GM12878 (cell line): ENCODE results near the gene CCDC57. TPM values are rescaled to one million over a fixed set of nuclear protein-coding genes. Genes with fewer than 3 reads are reported as not detected.

Experiments
- BACH1 ChIP-seq: fragments of 450-650 bp; IDR thresholded peaks from 2 replicates; pipeline ENCODE4 v1.6.1; 2017; ENCODE audit warnings: mild to moderate bottlenecking, borderline replicate concordance
- BCL11A ChIP-seq: IDR thresholded peaks from 2 replicates; pipeline ENCODE4 v1.6.1; 2011; ENCODE audit warnings: low read depth, low read length
- CHD4 ChIP-seq: fragments of 200-600 bp; sonication (generic); IDR thresholded peaks from 2 replicates; pipeline ENCODE4 v1.6.1; 2016; ENCODE audit warnings: mild to moderate bottlenecking
- CREB1 ChIP-seq: IDR thresholded peaks from 2 replicates; pipeline ENCODE4 v1.6.1; 2012; ENCODE audit warnings: low read depth, mild to moderate bottlenecking, inconsistent platforms
- DPF2 ChIP-seq: fragments of 450-650 bp; IDR thresholded peaks from 2 replicates; pipeline ENCODE4 v1.6.1; 2017; ENCODE audit warnings: mild to moderate bottlenecking
- LARP7 ChIP-seq: fragments of 450-650 bp; IDR thresholded peaks from 2 replicates; pipeline ENCODE4 v1.6.1; 2017; ENCODE audit warnings: mild to moderate bottlenecking
- MXI1 ChIP-seq: fragments of 150-350 bp; IDR thresholded peaks from 2 replicates; pipeline ENCODE4 v1.6.1; 2011; ENCODE audit warnings: low read depth, mild to moderate bottlenecking, inconsistent platforms, low read length, improper control_type of control experiment
- POLR2AphosphoS2 ChIP-seq: IDR thresholded peaks from 2 replicates; pipeline ENCODE4 v1.6.1; 2011; ENCODE audit warnings: low read depth, mild to moderate bottlenecking, low read length, improper control_type of control experiment, moderate library complexity
- RUNX3 ChIP-seq: IDR thresholded peaks from 2 replicates; pipeline ENCODE4 v1.6.1; 2012; ENCODE audit warnings: low read length, inconsistent platforms
- SMC3 ChIP-seq: IDR thresholded peaks from 2 replicates; pipeline ENCODE4 v1.6.1; 2011; ENCODE audit warnings: low read length, improper control_type of control experiment, borderline replicate concordance
- SRF ChIP-seq, 2 experiments: IDR thresholded peaks; 2 replicates each; pipeline ENCODE4 v1.6.1; 2011; ENCODE audit warnings: low read depth in 2 of 2, low read length in 2 of 2, mild to moderate bottlenecking in 1 of 2, moderate library complexity in 1 of 2
- TCF7 ChIP-seq: IDR thresholded peaks from 2 replicates; pipeline ENCODE4 v1.6.1; 2014; ENCODE audit warnings: antibody characterized with exemption, borderline replicate concordance
- YY1 ChIP-seq: IDR thresholded peaks from 2 replicates; pipeline ENCODE4 v1.6.1; 2011; ENCODE audit warnings: low read depth, mild to moderate bottlenecking, low read length
- polyA plus RNA-seq, 11 experiments: library from polyadenylated mRNA; depleted of rRNA in 4 of 11; unstranded in 6 of 11; stranded (reverse) in 5 of 11; fragments of >200 nt; fragmentation: Nextera tagmentation in 4 of 11; fragmentation: Illumina TruSeq in 1 of 11; extraction: Ambion mirVana in 4 of 11; extraction: Trizol in 1 of 11; gene quantifications; 1 replicate in 1 of 11; 2 replicates in 10 of 11; pipeline versions ENCODE4 v1.2.1 to v1.2.3, GENCODE V29; 2011 to 2016; ENCODE audit warnings: inconsistent platforms in 2 of 11, missing spikeins in 2 of 11, low read depth in 1 of 11
- total RNA-seq, 4 experiments: library from RNA; depleted of rRNA in 3 of 4; stranded (reverse); fragments of >200 nt in 3 of 4; fragmentation: Illumina TruSeq in 1 of 4; extraction: Trizol in 1 of 4; gene quantifications; 2 replicates each; pipeline versions ENCODE4 v1.2.1 to v1.2.3, GENCODE V29; 2013 to 2021
- TF ChIP-seq, protein P1 (sequence below): fragments of 450-650 bp; conservative IDR thresholded peaks from 2 replicates; pipeline ENCODE4 v1.6.1; 2017; ENCODE audit warnings: mild to moderate bottlenecking, moderate library complexity
- TF ChIP-seq, protein P2 (sequence below): IDR thresholded peaks from 2 replicates; pipeline ENCODE4 v1.6.1; 2012; ENCODE audit warnings: mild to moderate bottlenecking, low read depth, low read length
- TF ChIP-seq, protein P3 (sequence below), 3 experiments: IDR thresholded peaks in 2 of 3; conservative IDR thresholded peaks in 1 of 3; 2 replicates each; pipeline ENCODE4 v1.5.1; 2011; ENCODE audit warnings: low read depth in 3 of 3, low read length in 3 of 3, mild to moderate bottlenecking in 3 of 3, control low read depth in 2 of 3, moderate library complexity in 2 of 3, inconsistent platforms in 1 of 3, mixed read lengths in 1 of 3; ENCODE audit not compliant: control insufficient read depth in 2 of 3, insufficient read depth in 1 of 3; ENCODE audit errors: extremely low read depth in 1 of 3
- TF ChIP-seq, protein P4 (sequence below): fragments of 450-650 bp; IDR thresholded peaks from 2 replicates; pipeline ENCODE4 v1.6.1; 2017; ENCODE audit warnings: mild to moderate bottlenecking, moderate library complexity

Gene CCDC57
- total and polyA plus RNA-seq, 10 of the 15 experiments (the other 5 are each of a cell fraction or from before 2014, with no cell fraction given), result 5.4 to 123 (median 45.8) TPM

DNA sequence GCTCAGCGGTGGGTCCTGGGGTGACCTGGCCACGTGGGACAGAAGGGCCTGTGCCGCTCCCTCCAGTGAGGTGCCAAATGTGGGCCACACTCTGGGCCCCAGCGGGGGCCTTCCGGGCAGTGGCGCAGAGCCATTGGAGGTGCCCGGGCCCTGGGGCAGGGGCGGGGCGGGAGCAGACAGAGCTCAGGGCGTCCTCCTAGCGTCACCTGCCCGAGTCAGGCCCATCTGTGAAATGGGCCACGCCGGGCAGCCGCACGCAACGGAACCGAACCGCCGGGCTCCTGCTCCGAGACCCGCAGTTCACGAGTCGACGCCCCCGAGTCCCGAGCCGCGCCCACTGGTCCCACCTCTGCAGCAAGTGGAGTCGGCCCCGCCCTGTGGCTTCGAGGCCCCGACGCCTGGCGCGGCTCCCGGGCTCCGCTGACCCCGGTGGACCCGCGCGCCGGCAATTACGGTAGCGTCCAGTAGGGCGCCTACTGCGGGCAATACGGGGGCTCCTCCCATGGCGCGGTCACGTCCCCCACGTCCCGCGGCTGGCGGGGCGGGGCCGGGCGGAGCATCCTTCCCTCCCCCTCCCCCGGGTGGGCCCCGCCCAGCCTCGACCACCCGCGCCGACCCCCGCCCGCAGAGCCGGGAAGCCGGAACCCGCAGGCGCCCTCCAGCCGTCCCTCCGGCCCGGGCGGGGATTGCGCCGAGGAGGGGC, 18.1 kb upstream of the CCDC57 start (continued):
- TF ChIP-seq, protein P1, sequence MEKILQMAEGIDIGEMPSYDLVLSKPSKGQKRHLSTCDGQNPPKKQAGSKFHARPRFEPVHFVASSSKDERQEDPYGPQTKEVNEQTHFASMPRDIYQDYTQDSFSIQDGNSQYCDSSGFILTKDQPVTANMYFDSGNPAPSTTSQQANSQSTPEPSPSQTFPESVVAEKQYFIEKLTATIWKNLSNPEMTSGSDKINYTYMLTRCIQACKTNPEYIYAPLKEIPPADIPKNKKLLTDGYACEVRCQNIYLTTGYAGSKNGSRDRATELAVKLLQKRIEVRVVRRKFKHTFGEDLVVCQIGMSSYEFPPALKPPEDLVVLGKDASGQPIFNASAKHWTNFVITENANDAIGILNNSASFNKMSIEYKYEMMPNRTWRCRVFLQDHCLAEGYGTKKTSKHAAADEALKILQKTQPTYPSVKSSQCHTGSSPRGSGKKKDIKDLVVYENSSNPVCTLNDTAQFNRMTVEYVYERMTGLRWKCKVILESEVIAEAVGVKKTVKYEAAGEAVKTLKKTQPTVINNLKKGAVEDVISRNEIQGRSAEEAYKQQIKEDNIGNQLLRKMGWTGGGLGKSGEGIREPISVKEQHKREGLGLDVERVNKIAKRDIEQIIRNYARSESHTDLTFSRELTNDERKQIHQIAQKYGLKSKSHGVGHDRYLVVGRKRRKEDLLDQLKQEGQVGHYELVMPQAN, result peak; percentile 55; the same call in 1 of the 2 replicates
- TF ChIP-seq, protein P2, sequence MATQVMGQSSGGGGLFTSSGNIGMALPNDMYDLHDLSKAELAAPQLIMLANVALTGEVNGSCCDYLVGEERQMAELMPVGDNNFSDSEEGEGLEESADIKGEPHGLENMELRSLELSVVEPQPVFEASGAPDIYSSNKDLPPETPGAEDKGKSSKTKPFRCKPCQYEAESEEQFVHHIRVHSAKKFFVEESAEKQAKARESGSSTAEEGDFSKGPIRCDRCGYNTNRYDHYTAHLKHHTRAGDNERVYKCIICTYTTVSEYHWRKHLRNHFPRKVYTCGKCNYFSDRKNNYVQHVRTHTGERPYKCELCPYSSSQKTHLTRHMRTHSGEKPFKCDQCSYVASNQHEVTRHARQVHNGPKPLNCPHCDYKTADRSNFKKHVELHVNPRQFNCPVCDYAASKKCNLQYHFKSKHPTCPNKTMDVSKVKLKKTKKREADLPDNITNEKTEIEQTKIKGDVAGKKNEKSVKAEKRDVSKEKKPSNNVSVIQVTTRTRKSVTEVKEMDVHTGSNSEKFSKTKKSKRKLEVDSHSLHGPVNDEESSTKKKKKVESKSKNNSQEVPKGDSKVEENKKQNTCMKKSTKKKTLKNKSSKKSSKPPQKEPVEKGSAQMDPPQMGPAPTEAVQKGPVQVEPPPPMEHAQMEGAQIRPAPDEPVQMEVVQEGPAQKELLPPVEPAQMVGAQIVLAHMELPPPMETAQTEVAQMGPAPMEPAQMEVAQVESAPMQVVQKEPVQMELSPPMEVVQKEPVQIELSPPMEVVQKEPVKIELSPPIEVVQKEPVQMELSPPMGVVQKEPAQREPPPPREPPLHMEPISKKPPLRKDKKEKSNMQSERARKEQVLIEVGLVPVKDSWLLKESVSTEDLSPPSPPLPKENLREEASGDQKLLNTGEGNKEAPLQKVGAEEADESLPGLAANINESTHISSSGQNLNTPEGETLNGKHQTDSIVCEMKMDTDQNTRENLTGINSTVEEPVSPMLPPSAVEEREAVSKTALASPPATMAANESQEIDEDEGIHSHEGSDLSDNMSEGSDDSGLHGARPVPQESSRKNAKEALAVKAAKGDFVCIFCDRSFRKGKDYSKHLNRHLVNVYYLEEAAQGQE, result no peak
- TF ChIP-seq DPF2 (peak; percentile 73), BCL11A (no peak), POLR2AphosphoS2 (peak; percentile 40; the same call in 1 of the 2 replicates), SMC3 (no peak), YY1 (peak; percentile 89), RUNX3 (peak; percentile 39; the same call in 1 of the 2 replicates), CHD4 (no peak), LARP7 (peak; percentile 65; the same call in 1 of the 2 replicates), CREB1 (0 out of 2 replicates have a peak, but pooled peaks have one; percentile 45), SRF (IDR thresholded peaks at IDR 0.05; ENCODE audit: low read depth in 2 of 2, low read length in 2 of 2) (peak in 1 of 2 experiments; percentile 85; a peak in 2 of 4 replicates), BACH1 (peak; percentile 55; the same call in 1 of the 2 replicates), MXI1 (0 out of 2 replicates have a peak, but pooled peaks have one; percentile 11), TCF7 (no peak)
- TF ChIP-seq, protein P3, sequence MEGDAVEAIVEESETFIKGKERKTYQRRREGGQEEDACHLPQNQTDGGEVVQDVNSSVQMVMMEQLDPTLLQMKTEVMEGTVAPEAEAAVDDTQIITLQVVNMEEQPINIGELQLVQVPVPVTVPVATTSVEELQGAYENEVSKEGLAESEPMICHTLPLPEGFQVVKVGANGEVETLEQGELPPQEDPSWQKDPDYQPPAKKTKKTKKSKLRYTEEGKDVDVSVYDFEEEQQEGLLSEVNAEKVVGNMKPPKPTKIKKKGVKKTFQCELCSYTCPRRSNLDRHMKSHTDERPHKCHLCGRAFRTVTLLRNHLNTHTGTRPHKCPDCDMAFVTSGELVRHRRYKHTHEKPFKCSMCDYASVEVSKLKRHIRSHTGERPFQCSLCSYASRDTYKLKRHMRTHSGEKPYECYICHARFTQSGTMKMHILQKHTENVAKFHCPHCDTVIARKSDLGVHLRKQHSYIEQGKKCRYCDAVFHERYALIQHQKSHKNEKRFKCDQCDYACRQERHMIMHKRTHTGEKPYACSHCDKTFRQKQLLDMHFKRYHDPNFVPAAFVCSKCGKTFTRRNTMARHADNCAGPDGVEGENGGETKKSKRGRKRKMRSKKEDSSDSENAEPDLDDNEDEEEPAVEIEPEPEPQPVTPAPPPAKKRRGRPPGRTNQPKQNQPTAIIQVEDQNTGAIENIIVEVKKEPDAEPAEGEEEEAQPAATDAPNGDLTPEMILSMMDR (IDR thresholded peaks at IDR 0.05 in 2 of 3, conservative IDR thresholded peaks at IDR 0.05 in 1 of 3; ENCODE audit: control insufficient read depth in 2 of 3, extremely low read depth in 1 of 3, insufficient read depth in 1 of 3, low read depth in 3 of 3, low read length in 3 of 3), result peak; percentile 18 to 50 (median 42); a peak in 5 of 6 replicates
- TF ChIP-seq, protein P4, sequence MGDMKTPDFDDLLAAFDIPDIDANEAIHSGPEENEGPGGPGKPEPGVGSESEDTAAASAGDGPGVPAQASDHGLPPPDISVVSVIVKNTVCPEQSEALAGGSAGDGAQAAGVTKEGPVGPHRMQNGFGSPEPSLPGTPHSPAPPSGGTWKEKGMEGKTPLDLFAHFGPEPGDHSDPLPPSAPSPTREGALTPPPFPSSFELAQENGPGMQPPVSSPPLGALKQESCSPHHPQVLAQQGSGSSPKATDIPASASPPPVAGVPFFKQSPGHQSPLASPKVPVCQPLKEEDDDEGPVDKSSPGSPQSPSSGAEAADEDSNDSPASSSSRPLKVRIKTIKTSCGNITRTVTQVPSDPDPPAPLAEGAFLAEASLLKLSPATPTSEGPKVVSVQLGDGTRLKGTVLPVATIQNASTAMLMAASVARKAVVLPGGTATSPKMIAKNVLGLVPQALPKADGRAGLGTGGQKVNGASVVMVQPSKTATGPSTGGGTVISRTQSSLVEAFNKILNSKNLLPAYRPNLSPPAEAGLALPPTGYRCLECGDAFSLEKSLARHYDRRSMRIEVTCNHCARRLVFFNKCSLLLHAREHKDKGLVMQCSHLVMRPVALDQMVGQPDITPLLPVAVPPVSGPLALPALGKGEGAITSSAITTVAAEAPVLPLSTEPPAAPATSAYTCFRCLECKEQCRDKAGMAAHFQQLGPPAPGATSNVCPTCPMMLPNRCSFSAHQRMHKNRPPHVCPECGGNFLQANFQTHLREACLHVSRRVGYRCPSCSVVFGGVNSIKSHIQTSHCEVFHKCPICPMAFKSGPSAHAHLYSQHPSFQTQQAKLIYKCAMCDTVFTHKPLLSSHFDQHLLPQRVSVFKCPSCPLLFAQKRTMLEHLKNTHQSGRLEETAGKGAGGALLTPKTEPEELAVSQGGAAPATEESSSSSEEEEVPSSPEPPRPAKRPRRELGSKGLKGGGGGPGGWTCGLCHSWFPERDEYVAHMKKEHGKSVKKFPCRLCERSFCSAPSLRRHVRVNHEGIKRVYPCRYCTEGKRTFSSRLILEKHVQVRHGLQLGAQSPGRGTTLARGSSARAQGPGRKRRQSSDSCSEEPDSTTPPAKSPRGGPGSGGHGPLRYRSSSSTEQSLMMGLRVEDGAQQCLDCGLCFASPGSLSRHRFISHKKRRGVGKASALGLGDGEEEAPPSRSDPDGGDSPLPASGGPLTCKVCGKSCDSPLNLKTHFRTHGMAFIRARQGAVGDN, result peak; percentile 88
